Endothelial cell of umbilical vein (primary cell): ENCODE results near the gene TSSK6.

Experiments
- CTCF ChIP-seq, 2 donors: IDR thresholded peaks; 1 replicate in 1 of 2; 2 replicates in 1 of 2; pipeline ENCODE4 v1.5.1; 2011; ENCODE audit warnings: low read length in 2 of 2, mild to moderate bottlenecking in 2 of 2, moderate library complexity in 2 of 2, control low read depth in 1 of 2, inconsistent platforms in 1 of 2, low read depth in 1 of 2; ENCODE audit not compliant: insufficient read depth in 1 of 2; ENCODE audit errors: extremely low read depth in 1 of 2
- MYC ChIP-seq: IDR thresholded peaks from one replicate; pipeline ENCODE4 v1.6.1; 2011; ENCODE audit warnings: mild to moderate bottlenecking, low read depth, low read length

DNA sequence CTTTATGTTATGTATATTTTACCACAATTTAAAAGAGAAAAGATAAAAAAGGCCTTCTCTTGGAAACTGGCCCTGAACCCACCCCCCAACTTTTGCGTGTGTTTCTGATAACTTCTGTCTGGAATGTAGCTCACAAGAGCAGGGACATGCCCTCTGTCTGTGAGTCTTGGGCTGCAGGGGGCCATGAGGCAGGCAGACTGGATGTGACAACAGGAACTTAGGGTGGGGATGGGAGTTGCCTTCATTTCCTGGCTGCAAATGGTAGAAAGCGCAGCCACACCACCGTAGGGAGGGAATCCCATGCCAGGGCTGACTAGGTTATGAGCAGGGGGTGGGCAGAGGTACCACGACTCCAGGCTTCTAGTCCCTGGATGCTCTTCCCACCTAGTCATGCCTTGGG is 44.6 kb upstream of the TSSK6 start:
- no peak for TF ChIP-seq CTCF (IDR thresholded peaks at IDR 0.05; ENCODE audit: extremely low read depth in 1 of 2, insufficient read depth in 1 of 2, low read depth in 1 of 2, low read length in 2 of 2)
- TF ChIP-seq MYC: no peak
